ENCODE data around the gene SHC2.

The SHC2 gene

DNA sequence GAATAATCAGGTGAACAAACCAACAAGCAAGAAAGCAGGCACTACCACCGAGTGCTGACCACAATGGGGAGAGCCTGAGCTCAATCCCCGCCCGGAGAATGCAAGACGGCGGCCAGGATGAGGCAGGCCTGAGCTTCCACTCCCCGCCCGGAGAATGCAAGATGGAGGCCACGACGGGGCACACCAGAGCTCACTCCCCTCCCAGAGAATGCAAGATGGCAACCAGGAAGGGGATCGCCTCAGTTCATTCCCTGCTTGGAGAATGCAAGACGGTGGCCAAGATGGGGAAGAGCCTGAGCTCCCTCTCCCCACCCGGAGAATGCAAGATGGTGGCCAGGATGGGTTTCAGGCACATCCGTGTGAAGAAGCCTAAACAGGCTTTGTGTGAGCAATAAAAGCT lies 91.6 kb downstream of the SHC2 start:
- DNase-seq: no peak

DNA sequence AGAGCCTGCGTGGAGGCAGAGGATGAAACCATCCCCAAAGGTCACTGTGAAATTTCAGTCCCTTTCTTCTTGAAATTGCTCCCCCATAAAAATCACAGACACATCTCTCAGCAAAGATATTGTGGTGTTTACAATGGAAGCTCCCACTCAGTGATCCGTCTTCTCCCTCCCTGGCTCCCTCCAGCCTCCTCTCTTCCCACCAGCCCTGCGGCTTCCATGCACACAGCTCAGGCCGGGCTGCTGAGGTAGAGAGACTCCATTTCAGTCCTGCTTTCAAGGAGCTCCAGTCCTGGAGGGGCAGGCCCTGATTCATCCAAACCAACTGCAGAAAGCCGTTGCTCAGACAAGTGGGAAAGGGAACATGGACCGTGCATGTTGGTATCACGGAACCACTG lies 92.2 kb downstream of the SHC2 start:
- DNase-seq: no peak

DNA sequence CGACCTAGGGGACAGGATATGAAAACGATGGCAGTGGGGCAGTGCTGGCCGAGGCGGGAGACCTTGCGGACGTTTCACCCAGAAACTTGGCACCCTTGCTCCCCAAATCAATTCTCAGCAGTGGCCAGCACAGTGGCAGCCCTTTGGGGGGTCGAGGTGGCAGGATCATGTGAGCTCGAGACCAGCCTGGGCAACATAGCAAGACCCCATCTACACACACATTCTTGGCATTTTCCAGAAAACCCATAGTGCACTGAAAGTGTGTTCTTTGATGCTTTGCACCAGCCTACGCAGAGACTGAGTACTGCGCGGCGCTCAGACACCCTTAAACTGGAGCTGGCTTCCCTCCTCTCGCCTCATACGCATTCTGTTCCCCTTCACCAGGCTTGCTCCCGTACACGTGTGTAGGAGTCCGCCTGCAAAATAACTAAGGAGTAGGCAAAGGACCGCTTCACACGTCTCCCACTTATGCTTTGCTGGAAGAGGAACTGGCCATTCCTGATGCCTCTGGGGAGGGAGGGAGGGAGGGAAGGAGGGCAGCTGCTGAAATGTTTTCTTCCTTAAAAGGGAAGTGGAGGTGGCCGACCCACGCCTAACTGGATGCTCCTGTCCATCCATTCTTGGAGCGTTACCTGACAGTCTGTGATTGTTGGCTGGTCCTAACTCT lies 92.7 kb downstream of the SHC2 start:
- no peak for DNase-seq

DNA sequence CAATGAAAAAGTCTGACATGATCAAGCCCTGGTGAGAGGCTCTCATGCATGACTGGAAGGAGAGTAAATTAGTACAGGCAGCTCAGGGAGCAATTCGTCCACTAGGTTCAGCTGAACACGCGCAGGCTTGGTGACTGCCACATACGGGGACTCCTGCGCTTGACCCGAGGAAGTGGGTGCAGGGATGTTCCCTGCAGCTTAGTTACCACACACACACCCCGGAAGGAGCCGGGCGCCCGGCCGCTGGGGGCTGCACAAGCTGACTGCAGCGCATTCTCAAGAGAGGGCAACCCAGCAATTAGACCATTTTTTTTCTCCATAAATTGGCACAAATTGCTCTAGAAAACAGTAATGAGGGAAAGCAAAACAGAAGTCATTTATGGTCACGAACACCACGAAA lies 93.3 kb downstream of the SHC2 start:
- no peak for DNase-seq

DNA sequence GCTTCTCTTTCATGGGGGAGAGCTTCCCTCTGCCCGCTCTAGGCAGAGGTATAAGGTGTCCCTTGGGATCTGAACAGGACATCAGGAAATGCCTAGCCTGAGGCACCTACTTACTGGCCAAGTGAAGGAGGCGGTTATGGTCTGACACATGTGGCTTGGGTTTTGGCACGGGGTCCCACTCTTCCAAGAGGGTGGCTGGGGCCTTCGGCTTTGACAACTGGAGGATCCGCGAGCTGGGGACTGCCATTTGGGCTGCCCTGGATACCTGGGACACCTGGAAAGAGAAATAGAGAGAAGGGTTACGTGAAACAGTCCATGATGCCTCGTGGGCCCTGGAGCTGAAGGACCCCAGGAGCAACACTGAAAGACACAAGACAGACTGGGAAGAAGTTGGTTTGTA lies 93.9 kb downstream of the SHC2 start:
- no peak for DNase-seq

Data from hematopoietic multipotent progenitor cell treated with erythropoietin and hydrocortisone succinate and interleukin-3 and kit ligand, for 4 days (in vitro differentiated cells).